Forelimb muscle (tissue), 1 donor: Measurements from ENCODE around the gene MAP3K10. TPM values are rescaled to one million over a fixed set of nuclear protein-coding genes. Genes with fewer than 3 reads are reported as not detected.
"Not testable (repeated sequence)": the region's sequence is repeated elsewhere in the genome, so short reads cannot be mapped to it uniquely, and the experiment has no call there.

Source experiments
- DNase-seq: peaks from one replicate; pipeline ENCODE4 v3.0.0-alpha.2; 2013; ENCODE audit warnings: low read depth
- polyA plus RNA-seq: library from polyadenylated mRNA; unstranded; fragments of 120-200 nt; gene quantifications from one replicate; pipeline ENCODE4 v1.2.1, GENCODE V29; 2013; ENCODE audit not compliant: insufficient read length

MAP3K10 gene
- polyA plus RNA-seq, 1 donor, result 10.1 TPM

GRCh38 chr19:40171293-40171692 lies 19.9 kb upstream of the MAP3K10 start:
- DNase-seq, result not testable (repeated sequence)

GRCh38 chr19:40174092-40174491 lies 17.1 kb upstream of the MAP3K10 start:
- no peak for DNase-seq

DNA sequence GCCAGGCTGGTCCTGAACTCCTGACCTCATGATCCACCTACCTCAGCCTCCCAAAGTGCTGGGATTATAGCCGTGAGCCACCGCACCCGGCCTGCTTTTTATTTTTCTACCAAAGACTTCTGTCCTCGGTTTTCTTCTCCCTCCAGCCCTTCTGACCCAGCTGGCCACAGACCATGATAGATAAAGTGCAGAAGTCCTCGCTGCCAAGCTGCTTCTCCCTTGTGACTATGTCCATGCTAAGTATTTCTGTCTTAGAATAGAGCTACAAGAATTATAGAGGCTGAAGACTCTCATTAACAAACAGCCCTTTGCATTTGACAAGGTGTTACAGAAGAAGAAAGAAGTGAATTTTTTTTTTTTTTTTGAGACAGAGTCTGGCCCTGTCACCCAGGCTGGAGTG lies 15.4 kb upstream of the MAP3K10 start:
- DNase-seq, result no peak

GRCh38 chr19:40177286-40178070 lies 13.7 kb upstream of the MAP3K10 start:
- DNase-seq, result no peak

GRCh38 chr19:40178756-40179155 lies 12.5 kb upstream of the MAP3K10 start:
- DNase-seq, result no peak

DNA sequence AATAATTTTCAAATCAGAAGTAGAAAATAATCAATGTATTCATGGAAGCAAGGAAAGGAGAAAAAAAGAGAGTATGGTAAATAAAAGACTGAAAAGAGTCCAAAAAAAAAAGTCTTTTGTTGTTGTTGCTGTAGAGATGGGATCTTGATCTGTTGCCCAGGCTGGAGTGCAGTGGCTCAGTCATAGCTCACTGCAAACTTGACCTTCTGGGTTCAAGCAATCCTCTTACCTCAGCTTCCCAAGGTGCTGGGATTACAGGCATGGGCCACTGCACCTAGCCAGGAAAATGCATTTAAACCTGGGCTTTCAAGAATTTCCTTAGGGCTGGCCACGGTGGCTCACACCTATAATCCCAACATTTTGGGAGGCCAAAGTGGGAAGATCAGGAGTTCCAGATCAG lies 7.0 kb upstream of the MAP3K10 start:
- DNase-seq, result no peak

DNA sequence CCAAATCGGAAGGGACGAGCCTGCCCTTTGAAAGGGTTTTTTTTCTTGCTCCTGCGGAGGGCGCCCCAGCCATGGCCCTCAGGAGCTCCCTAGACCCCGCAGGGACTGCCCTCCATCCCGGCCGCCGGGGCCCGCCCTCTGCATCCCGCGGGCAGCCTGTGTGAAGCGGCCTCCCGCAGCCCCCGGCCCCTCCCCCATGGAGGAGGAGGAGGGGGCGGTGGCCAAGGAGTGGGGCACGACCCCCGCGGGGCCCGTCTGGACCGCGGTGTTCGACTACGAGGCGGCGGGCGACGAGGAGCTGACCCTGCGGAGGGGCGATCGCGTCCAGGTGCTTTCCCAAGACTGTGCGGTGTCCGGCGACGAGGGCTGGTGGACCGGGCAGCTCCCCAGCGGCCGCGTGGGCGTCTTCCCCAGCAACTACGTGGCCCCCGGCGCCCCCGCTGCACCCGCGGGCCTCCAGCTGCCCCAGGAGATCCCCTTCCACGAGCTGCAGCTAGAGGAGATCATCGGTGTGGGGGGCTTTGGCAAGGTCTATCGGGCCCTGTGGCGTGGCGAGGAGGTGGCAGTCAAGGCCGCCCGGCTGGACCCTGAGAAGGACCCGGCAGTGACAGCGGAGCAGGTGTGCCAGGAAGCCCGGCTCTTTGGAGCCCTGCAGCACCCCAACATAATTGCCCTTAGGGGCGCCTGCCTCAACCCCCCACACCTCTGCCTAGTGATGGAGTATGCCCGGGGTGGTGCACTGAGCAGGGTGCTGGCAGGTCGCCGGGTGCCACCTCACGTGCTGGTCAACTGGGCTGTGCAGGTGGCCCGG lies 815 bp downstream of the MAP3K10 start:
- no peak for DNase-seq

- no peak for DNase-seq
Observed at GRCh38 chr19:40192758-40193586, 1.7 kb downstream of the MAP3K10 start.

GRCh38 chr19:40193587-40193849 lies 2.3 kb downstream of the MAP3K10 start:
- no peak for DNase-seq

DNA sequence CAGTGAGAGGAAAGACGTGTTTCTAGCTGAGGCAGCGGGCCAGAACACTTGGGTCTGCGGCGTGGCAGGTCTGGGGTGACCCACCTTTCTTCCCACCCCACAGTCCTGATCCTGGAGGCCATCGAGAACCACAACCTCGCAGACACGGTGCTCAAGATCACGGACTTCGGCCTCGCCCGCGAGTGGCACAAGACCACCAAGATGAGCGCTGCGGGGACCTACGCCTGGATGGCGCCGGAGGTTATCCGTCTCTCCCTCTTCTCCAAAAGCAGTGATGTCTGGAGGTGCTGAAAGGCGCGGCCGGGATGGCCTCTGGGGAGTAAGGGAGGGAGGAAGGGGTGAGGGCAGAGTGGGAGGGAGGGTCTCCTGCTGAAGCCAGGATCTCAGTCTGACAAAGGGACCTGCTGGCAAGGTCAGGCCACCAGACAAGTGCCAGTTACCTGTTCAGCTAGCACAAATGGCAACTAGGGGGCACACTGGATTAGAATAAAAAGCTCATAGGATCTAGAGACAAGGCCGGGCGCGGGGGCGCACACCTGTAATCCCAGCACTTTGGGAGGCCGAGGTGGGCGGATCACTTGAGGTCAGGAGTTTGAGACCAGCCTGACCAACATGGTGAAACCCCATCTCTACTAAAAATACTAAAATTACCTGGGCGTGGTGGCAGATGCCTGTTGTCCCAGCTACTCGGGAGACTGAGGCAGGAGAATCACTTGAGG lies 7.2 kb downstream of the MAP3K10 start:
- DNase-seq, result no peak

DNA sequence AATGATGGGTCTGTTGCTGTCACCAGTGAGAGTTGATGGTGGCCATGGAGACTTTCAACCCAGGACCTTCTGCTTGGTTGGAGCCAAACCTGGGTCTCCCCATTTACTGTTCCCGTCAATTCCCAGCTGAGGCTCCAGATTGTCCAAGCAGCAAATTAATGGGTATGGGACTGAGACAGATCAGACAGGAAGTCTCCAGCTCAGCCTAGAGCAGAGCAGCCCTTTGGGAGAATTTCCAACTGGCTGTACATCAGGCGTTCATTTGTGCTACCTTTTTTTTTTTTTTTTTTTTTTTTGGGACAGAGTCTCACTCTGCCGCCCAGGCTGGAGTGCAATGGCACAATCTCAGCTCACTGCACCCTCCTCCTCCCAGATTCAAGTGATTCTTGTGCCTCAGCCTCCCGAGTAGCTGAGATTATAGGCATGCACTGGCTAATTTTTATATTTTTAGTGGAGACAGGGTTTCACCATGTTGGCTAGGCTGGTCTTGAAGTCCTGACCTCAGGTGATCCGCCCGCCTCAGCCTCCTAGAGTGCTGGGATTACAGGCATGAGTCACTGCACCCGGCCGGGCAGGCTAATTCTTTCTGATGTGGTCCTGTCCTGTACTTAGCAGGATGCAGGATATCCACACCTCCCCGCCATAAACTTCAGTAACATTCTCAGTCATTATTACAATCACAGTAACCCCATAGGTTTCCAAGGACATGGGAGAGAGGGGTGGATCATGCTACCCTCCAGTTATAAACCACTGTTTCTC lies 9.3 kb downstream of the MAP3K10 start:
- DNase-seq, result no peak

DNA sequence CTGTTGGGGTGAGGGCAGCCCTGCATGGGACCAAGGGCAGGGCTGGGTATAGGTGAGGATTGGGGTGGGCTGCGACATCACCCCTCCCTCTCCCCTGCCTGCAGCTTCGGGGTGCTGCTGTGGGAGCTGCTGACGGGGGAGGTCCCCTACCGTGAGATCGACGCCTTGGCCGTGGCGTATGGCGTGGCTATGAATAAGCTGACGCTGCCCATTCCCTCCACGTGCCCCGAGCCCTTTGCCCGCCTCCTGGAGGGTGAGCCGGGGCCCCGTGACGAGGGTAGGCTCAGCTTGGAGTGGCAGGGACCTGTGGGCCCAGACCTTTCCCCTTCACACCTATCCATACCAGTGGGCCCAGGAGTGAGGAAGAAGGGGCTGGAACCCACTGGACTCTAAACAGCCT lies 13.2 kb downstream of the MAP3K10 start:
- DNase-seq, result no peak

GRCh38 chr19:40205760-40206159 lies 14.5 kb downstream of the MAP3K10 start:
- no peak for DNase-seq

- no peak for DNase-seq
Observed at GRCh38 chr19:40208602-40209001, 17.4 kb downstream of the MAP3K10 start.

- no peak for DNase-seq
Observed at GRCh38 chr19:40210889-40211288, 19.7 kb downstream of the MAP3K10 start.

DNA sequence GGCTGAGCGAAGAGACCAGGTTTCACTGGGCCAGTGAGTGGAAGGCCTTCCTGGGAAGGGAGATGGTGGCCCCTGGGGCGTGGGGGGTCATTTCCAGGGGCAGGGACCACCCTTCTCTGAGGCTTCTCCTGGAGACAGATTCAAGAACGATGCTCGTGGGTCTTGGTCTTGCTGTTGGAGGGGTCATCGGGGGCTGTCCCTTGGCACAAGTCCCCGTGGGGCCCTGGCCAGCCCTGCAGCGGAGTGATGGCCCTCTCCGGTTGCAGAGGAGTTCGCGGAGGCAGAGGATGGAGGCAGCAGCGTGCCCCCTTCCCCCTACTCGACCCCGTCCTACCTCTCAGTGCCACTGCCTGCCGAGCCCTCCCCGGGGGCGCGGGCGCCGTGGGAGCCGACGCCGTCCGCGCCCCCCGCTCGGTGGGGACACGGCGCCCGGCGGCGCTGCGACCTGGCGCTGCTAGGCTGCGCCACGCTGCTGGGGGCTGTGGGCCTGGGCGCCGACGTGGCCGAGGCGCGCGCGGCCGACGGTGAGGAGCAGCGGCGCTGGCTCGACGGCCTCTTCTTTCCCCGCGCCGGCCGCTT lies 22.1 kb downstream of the MAP3K10 start:
- no peak for DNase-seq

DNA sequence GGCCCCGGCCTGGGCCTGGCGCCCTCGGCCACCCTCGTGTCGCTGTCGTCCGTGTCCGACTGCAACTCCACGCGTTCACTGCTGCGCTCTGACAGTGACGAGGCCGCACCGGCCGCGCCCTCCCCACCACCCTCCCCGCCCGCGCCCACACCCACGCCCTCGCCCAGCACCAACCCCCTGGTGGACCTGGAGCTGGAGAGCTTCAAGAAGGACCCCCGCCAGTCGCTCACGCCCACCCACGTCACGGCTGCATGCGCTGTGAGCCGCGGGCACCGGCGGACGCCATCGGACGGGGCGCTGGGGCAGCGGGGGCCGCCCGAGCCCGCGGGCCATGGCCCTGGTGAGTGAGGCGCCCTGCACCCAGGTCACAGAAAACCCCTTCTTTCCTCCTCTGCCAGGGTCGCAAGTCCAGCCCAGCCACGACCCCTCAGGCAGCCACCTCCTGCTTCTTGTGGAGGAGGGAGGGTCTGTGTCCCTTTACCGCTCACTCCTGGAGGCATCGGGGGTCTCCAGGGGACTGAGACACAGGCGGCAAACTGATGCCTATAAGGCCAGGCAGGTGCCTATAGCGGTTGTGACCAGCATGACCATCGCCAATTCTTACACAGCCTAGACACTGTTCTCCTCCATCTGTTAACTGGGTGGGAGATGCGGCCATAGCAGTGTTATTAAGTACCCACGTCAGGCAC lies 22.8 kb downstream of the MAP3K10 start:
- DNase-seq, result no peak

GRCh38 chr19:40214936-40215335 lies 23.7 kb downstream of the MAP3K10 start:
- DNase-seq, result no peak

DNA sequence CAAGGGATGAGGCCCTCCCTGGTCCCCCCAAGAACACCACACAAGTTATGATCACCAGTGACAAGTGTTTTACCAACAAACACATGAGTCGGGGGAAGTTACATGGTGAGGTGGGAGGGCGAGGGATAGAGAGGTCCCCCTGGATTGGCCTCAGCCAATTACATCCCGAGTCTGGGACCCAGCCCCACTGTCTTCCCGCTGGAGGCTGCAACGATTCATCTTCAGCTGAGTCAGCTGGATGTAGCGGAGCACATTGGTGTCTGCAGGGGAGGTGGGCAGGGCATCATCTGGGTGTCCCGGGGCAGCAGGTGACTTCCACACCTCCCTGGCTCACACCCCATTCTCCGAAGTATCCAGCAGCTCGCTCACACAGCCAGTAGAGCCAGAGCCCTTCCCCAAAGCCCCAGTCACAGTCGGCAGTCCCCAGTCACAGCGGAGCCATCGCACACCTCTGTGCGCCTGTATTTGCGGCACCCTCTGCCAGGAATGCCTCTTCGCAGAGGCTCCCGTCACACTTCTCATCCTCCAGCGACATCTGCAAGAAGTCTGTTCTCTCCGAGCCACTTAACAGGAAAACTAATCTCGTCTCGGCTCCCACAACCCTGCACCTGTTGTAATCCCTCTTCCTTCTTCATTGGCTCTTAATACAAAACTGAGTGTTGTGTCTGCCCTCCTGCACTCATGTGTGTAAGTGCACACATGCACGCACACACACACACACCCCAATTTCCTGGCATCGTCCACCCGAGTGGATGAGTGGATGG lies 25.0 kb downstream of the MAP3K10 start:
- no peak for DNase-seq

DNA sequence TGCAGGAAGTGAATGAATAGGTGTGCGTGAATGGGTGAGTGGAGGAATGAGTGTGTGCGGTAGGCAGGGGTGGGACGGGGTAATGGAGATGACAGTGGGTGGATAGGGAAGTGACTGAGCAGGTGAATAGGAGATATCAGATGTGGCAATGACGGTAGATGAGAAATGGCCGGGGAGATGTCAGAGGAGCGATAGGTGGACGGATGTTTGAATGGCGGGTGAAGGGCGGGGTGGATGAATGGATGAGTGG lies 25.5 kb downstream of the MAP3K10 start:
- no peak for DNase-seq
